HG03439 (cell line): Measurements from ENCODE around the gene USP40.

Source experiments
- ATAC-seq: cut with Tn5 transposase; IDR thresholded peaks from one replicate; pipeline ENCODE4 v1.9.1; 2021; ENCODE audit warnings: mild to moderate bottlenecking, moderate library complexity; ENCODE audit not compliant: unreplicated experiment

The USP40 gene

GRCh38 chr2:233463586-233463985, 103.0 kb downstream of the USP40 start:
- ATAC-seq, result no peak

GRCh38 chr2:233462826-233463470, 103.6 kb downstream of the USP40 start:
- no peak for ATAC-seq

DNA sequence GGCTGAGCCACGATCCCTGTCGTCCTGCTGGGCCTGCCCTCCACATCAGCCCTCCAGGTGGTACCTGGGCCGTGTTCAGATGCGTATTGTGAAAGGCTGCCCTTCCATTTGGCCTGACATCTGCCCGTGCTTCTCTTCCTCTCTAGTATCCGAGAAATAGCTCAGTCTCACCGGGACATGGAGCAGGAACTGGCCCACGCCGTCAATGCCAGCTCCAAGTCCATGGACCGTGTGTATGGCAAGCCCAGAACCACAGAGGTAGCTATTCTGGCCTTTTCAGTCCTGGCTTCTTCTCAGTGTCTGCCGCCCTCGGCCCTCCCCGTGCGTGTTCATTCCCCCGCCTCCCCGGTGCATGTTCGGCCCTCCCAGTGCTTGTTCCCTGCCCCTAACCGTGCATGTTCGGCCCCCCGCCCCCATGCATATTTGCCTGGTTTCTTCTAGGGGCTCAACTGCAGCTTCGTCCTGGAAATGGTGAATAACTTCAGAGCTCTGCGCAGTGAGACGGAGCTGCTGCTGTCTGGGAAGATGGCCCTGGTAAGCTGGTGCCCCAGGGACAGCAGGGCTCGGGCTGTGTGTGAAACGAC, 104.3 kb downstream of the USP40 start:
- ATAC-seq, result no peak

DNA sequence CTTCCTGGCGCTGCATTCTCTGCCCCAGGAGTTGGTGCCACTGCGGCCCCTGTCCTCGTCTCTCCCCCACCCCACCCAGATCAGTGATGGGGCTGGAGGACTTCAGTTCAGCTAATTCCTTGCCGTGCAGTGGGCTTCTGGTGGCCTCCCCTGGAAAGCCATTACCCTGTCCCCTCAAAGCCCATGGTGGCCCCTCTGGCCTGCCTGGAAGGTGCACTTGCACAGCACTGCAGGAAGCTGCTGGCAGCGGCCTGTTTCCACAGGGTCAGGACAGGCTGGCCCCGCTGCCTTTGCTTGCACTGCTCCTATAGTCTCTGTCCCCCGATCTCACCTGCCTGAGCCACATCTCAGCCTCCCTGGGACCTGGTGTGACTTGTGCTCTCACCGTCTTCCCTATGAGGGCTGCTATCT, 105.1 kb downstream of the USP40 start:
- no peak for ATAC-seq

- no peak for ATAC-seq
Measured at GRCh38 chr2:233460726-233461441, 105.7 kb downstream of the USP40 start.

DNA sequence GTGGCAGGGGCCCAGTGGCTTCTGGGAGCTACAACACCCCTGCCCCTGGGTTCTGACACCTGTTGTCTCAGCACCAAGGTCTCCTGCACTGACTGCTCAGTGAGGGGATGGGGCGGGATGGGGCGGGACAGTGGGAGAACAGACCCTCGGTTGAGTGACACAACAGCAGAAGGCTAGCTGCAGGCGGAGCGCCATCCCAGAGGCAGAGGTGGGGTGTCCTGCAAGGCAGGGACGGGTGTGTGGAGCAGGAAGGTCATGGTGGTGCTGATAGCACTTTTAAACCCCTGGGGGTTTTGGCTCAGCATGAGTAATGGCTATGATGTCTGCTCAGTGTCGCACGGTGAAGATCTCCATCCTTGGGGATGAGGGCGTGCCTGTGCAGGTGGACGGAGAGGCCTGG, 107.2 kb downstream of the USP40 start:
- no peak for ATAC-seq

GRCh38 chr2:233458826-233459225, 107.8 kb downstream of the USP40 start:
- ATAC-seq, result no peak

DNA sequence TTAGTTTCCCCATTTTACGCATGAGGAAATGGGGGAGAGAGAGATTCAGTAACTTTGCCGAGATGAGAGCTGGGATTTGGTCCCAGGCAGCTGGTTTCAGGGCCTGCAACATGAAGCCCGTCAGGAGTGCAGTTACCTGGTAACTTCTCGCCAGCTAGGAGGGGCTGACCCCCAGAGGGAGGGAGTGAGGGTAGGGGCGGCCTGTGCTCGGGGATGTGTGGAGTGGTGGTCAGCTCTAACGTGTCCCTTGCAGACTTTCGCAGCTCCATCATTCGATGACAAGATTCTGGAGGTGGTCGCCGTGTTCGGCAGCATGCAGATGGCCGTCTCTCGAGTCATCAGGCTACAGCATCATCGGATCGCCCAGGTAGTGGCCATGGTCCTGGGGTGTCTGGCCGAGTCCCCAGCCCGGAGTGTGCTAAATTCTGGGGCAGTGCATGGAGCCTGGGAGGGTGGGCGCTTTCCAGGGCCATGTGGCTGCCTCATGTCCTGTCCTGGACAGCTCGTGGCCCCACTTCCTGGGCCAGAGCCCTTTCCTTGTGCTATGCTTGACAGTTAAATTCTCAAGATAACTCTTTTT, 108.5 kb downstream of the USP40 start:
- no peak for ATAC-seq

DNA sequence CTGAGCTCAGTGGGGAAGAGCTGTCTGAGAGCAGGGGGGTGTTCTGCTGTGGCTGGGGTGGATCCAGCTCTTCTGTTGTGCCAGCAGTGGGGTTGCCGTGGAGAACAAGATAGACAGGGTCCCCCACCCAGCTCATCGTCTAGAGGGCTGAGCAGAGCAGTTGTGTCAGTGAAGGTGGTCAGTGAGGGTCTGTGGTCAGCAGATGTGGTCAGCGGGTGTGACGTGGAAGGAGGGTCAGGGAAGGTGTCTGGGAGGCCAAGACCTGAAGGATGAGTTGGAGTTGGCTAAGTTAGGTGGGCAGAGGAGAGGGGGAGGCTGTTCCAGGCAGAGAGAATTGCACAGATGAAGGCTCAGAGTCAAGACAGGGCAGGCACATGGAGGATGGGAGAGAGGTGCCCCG, 109.2 kb downstream of the USP40 start:
- no peak for ATAC-seq

- no peak for ATAC-seq
Measured at GRCh38 chr2:233456934-233457333, 109.6 kb downstream of the USP40 start.

DNA sequence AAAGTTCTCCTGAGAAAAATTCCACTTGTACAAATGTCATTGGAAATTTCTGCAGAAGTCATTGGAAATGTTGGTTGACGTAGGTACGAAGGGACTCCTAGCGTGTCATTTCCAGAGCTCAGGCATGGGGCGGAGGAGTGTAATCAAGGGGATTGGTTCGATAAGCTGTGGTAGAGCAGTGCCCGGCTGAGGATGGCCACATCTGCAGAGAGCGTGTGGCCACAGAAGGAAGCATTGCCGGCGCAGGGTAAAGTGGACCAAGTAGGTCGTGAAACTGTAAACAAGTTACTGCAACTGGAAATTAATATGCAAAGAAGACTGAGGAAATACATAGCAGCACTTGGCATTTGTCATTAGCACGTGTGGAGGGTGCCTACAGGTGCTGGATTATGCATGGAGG, 110.5 kb downstream of the USP40 start:
- no peak for ATAC-seq

DNA sequence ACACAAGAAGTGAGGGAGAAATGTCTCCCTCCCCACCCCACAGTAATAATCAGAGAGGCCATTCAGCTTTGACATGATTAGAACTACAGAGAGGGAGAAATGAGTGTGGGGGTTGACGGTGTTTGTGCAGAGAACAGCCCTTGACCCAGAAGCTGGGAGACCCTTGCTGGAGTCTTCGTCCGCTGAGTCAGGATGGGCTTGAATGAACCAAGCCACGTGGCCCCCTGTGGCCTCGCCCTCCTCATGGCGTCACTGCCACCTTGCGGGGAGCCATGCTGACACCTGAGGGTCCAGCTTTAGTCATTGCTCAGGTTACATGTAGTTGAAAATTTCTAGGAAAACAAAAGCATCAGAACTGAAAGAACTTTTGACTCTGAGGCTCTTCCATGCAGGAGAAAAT, 111.1 kb downstream of the USP40 start:
- ATAC-seq, result no peak

DNA sequence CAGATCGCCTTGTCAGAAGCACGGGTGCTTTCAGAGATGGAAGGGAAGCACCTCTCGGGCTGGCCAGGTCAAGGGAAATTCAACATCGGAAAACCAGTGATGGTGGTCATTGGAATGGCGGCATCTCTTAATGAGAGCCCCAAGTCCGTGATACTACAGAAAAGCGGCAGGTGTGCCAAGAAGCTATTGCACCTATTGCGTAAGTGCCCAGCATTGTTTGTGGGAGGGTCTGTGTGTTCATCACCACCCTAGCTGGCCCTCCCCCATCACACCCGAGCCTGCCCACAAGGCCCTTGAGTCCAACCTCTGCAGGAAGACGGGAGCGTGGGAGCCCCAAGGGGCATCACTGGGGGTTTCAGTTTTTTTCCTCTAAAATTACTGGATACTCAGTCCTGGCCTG, 111.6 kb downstream of the USP40 start:
- ATAC-seq, result no peak

- ATAC-seq, result no peak
Measured at GRCh38 chr2:233453916-233454315, 112.7 kb downstream of the USP40 start.

DNA sequence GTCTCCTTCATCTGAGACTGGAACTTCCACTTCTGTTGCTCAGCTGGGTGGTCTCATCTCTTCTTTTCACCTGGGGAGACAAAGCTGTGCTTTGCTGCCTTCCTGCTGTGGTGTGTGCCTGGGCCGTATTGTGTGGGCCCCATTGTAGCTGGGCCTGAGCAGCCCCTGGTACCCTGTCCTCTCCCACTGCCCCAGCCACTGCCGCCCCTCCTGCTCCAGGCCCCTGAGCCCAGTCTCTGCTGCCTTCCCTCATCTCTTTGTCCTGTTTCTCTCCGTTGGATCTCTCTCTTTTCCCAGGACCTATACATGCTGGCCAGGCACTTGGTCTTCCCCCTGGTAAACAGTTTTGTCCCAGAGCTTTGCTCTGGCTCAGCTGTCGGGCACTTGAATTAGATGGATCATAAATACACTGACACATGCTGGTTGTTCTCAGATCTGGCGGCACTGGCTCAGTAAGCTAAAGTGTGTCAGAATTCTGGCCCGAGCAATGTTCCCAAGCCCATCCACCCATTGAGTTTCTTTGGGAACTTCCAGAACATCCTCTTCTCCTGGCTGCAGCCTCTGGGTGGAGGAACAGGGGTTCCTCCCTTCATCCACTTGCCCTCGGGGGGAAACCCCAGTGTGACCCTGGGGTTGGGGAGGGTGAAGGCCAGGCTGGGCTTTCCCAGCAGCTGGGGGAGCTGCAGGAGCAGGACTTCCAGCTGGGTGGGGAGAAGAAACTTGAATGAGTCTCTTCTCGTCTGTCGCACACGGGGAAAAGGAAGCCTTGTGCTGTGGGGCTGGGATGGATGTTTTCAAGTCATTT, 113.3 kb downstream of the USP40 start:
- ATAC-seq, result no peak

- no peak for ATAC-seq
Measured at GRCh38 chr2:233451950-233452349, 114.6 kb downstream of the USP40 start.

DNA sequence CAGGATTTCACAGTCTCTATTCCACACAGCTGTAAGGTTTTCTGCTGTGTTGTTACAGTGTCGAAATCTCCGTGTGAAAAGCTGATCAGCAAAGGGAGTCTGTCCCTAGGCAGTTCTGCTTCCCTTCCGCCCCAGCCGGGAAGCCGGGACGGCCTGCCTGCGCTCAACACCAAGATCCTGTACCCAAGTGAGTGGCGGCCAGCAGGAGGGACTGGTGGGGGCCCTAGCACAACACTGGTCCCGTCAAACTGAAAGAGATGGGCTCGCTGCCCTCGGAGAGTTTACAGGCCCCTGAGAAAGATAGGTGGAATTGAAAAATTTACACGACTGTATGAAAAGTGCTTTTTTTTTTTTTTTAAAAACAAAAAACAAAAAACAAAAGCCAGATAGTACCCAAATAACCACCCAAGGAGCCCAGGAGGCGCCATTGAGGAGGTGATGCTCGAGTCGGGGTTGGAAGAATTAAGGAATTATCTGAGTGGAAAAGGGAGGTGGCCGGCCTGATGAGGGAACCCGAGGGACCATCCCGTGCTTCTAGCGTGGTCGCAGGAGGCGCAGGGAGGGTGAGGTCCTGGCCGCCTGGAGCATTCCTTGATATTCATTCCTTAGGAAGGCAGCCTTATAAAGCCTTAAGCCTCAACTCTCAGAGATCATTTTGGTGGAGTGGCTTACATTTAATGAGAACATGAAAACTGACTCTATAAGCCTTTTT, 115.6 kb downstream of the USP40 start:
- ATAC-seq, result no peak

- no peak for ATAC-seq
Measured at GRCh38 chr2:233449921-233450863, 116.4 kb downstream of the USP40 start.

DNA sequence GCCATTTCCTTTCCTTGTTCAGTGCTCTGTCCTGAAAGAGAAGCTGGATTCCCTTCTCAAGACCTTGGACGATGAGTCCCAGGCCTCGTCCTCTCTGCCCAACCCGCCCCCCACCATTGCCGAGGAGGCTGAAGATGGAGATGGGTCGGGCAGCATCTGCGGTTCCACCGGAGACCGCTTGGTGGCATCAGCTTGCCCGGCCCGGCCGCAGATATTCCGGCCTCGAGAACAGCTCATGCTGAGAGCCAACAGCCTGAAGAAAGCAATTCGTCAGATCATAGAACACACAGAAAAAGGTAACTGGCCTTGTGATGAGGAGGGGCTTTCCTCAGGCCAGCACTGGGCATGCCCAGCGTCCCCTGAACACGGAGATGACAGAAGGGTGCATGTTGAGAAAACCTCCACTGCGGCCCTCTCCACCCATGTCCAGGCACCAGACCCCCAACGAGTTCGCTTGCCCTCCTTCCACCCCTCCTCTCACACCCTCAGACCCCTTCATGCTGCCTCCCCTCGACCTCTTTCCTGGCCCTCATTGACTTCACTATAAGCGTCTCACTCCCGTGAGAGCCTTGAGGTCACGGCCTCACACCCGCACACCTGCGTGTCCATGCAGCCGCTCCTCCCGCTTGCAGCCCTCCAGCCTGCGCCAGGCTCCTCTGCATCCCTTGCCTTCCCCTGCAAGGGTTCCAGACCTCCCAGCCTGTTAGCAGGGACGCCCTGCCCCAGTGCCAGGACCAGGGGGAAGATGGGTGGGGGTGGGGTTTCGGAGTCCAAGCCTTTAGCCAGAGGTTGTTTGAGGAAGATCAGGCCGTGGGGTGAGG, 117.3 kb downstream of the USP40 start:
- no peak for ATAC-seq
